ENCODE measurements around the gene OLIG2.

The OLIG2 gene

GRCh38 chr21:33020558-33021100, 5.1 kb upstream of the OLIG2 start:
- no peak for DNase-seq

- no peak for DNase-seq
Observed at GRCh38 chr21:33021150-33021549, 4.6 kb upstream of the OLIG2 start.

GRCh38 chr21:33021667-33022066, 4.1 kb upstream of the OLIG2 start:
- no peak for DNase-seq

GRCh38 chr21:33022489-33022827, 3.3 kb upstream of the OLIG2 start:
- no peak for DNase-seq

GRCh38 chr21:33022828-33023573, 2.7 kb upstream of the OLIG2 start:
- no peak for DNase-seq

GRCh38 chr21:33023574-33024200, 2.0 kb upstream of the OLIG2 start:
- no peak for DNase-seq

- DNase-seq, result no peak
Observed at GRCh38 chr21:33024201-33025103, 1.3 kb upstream of the OLIG2 start.

GRCh38 chr21:33025106-33025488, 638 bp upstream of the OLIG2 start:
- no peak for DNase-seq

GRCh38 chr21:33026443-33026858, 716 bp downstream of the OLIG2 start:
- DNase-seq, result no peak

- no peak for DNase-seq
Observed at GRCh38 chr21:33026878-33027400, 1.2 kb downstream of the OLIG2 start.

GRCh38 chr21:33027401-33028286, 1.9 kb downstream of the OLIG2 start:
- DNase-seq, result no peak

- no peak for DNase-seq
Observed at GRCh38 chr21:33028287-33028670, 2.5 kb downstream of the OLIG2 start.

- DNase-seq, result no peak
Observed at GRCh38 chr21:33028773-33029384, 3.1 kb downstream of the OLIG2 start.

GRCh38 chr21:33029385-33029921, 3.7 kb downstream of the OLIG2 start:
- no peak for DNase-seq

- DNase-seq, result no peak
Observed at GRCh38 chr21:33029975-33030461, 4.3 kb downstream of the OLIG2 start.

GRCh38 chr21:33030633-33031032, 4.9 kb downstream of the OLIG2 start:
- no peak for DNase-seq

GRCh38 chr21:33031152-33031911, 5.6 kb downstream of the OLIG2 start:
- no peak for DNase-seq

- no peak for DNase-seq
Observed at GRCh38 chr21:33032434-33033047, 6.8 kb downstream of the OLIG2 start.

- no peak for DNase-seq
Observed at GRCh38 chr21:33033094-33033951, 7.6 kb downstream of the OLIG2 start.

All from activated CD8-positive, alpha-beta memory T cell treated with anti-CD3 and anti-CD28 coated beads for 24 hours (primary cell).